K562 (cell line): Measurements from ENCODE around the gene SRC. TPM values are rescaled to one million over a fixed set of nuclear protein-coding genes. Genes with fewer than 3 reads are reported as not detected.

Experiments used
- ARID4B ChIP-seq: sonication (generic); formaldehyde crosslinking; IDR thresholded peaks from 2 replicates; pipeline ENCODE4 v1.8.0; 2022; ENCODE audit warnings: mild to moderate bottlenecking, missing genetic modification reagents
- CLOCK ChIP-seq: fragments of 250-450 bp; sonication (Bioruptor Pico); IDR thresholded peaks from 2 replicates; pipeline ENCODE4 v1.4.0; 2020; ENCODE audit warnings: mild to moderate bottlenecking, moderate library complexity, borderline replicate concordance
- KDM4B ChIP-seq, 2 experiments: fragments of 450-650 bp in 1 of 2; sonication (generic) in 1 of 2; IDR thresholded peaks; 2 replicates each; pipeline ENCODE4 v1.6.1; 2016 to 2017; ENCODE audit warnings: borderline replicate concordance in 2 of 2, antibody characterized with exemption in 1 of 2, low read depth in 1 of 2, mild to moderate bottlenecking in 1 of 2
- PYGO2 ChIP-seq: fragments of 450-650 bp; IDR thresholded peaks from 2 replicates; pipeline ENCODE4 v1.6.1; 2016; ENCODE audit warnings: mild to moderate bottlenecking, missing genetic modification characterization, moderate library complexity, missing compliant biosample characterization
- RNF219 ChIP-seq: fragments of 250-450 bp; sonication (Bioruptor Pico); IDR thresholded peaks from 2 replicates; pipeline ENCODE4 v1.5.0; 2022; ENCODE audit warnings: mild to moderate bottlenecking
- YY1 ChIP-seq, 3 experiments: IDR thresholded peaks; 2 replicates each; pipeline ENCODE4 v1.6.1; 2011; ENCODE audit warnings: low read length in 2 of 3, mild to moderate bottlenecking in 2 of 3, moderate library complexity in 2 of 3, borderline replicate concordance in 1 of 3, control low read depth in 1 of 3, low read depth in 1 of 3; ENCODE audit not compliant: insufficient read depth in 3 of 3, insufficient replicate concordance in 2 of 3, control insufficient read depth in 1 of 3, insufficient read length in 1 of 3; ENCODE audit errors: extremely low read depth in 1 of 3
- polyA plus RNA-seq, 8 experiments: library from polyadenylated mRNA; depleted of rRNA in 4 of 8; stranded (reverse) in 5 of 8; unstranded in 3 of 8; fragments of >200 nt; fragmentation: Nextera tagmentation in 2 of 8; fragmentation: Illumina TruSeq in 1 of 8; extraction: Ambion mirVana in 2 of 8; extraction: Trizol in 1 of 8; gene quantifications; 2 replicates each; pipeline versions ENCODE4 v1.2.1 to v1.2.3, GENCODE V29; 2011 to 2014; ENCODE audit warnings: inconsistent platforms in 1 of 8, missing spikeins in 1 of 8
- total RNA-seq, 7 experiments: library from RNA; depleted of rRNA in 6 of 7; stranded (reverse); fragments of >200 nt in 6 of 7; fragmentation: Illumina TruSeq in 2 of 7; extraction: Trizol in 2 of 7; gene quantifications; 2 replicates each; pipeline versions ENCODE4 v1.2.1 to v1.2.3, GENCODE V29; 2011 to 2021; ENCODE audit warnings: low replicate concordance in 1 of 7

The SRC gene
- total and polyA plus RNA-seq, 9 of the 15 experiments (the other 6 are each of a cell fraction or from before 2014, with no cell fraction given), result 0.06 to 8.5 (median 3.1) TPM

- TF ChIP-seq CLOCK (CRISPR knock-in tag) (no peak), YY1 (IDR thresholded peaks at IDR 0.05; ENCODE audit: borderline replicate concordance in 1 of 3, control insufficient read depth in 1 of 3, extremely low read depth in 1 of 3, insufficient read depth in 3 of 3, insufficient read length in 1 of 3, insufficient replicate concordance in 2 of 3, low read depth in 1 of 3, low read length in 2 of 3) (no peak), KDM4B (IDR thresholded peaks at IDR 0.05; ENCODE audit: borderline replicate concordance in 2 of 2, low read depth in 1 of 2) (no peak), ARID4B (CRISPR knock-in tag) (no peak), RNF219 (CRISPR knock-in tag) (no peak), PYGO2 (no peak)
Observed at GRCh38 chr20:37452236-37452635, 106.3 kb downstream of the SRC start (continued).
